GM23338 (cell line): Measurements from ENCODE around the gene FN1. TPM values are rescaled to one million over a fixed set of nuclear protein-coding genes. Genes with fewer than 3 reads are reported as not detected.

Source experiments
- ATAC-seq: fragments of 200-7000 bp; cut with Tn5 transposase; 3 replicates; pipeline ENCODE4 v1.9.1; 2020
- DNase-seq: peaks from one replicate; pipeline ENCODE4 v3.0.0-alpha.2; 2015; ENCODE audit warnings: low spot score
- H2AFZ ChIP-seq: fragments of 200-600 bp; sonication (generic); 2 replicates; pipeline ENCODE4 v1.8.0; 2016; ENCODE audit warnings: antibody characterized with exemption, mild to moderate bottlenecking, moderate library complexity
- H3F3A ChIP-seq: fragments of 200-600 bp; sonication (generic); replicated peaks from 2 replicates; pipeline ENCODE4 v1.8.0; 2017; ENCODE audit warnings: antibody characterized with exemption, mixed run types, low read depth
- H3K27ac ChIP-seq: fragments of 200-600 bp; sonication (generic); 2 replicates; pipeline ENCODE4 v1.6.1; 2016; ENCODE audit warnings: low read depth
- H3K27me3 ChIP-seq: fragments of 200-600 bp; sonication (generic); 2 replicates; pipeline ENCODE4 v1.8.0; 2016; ENCODE audit warnings: mild to moderate bottlenecking, mixed run types, moderate library complexity; ENCODE audit not compliant: insufficient read depth
- H3K36me3 ChIP-seq: fragments of 200-600 bp; sonication (generic); 2 replicates; pipeline ENCODE4 v1.8.0; 2016; ENCODE audit warnings: mild to moderate bottlenecking; ENCODE audit not compliant: insufficient read depth
- H3K4me1 ChIP-seq: fragments of 200-600 bp; sonication (generic); 2 replicates; pipeline ENCODE4 v1.8.0; 2016; ENCODE audit warnings: mild to moderate bottlenecking, moderate library complexity; ENCODE audit not compliant: insufficient read depth
- H3K4me2 ChIP-seq: fragments of 200-600 bp; sonication (generic); 2 replicates; pipeline ENCODE4 v1.7.1; 2017; ENCODE audit warnings: mixed run types
- H3K4me3 ChIP-seq: fragments of 200-600 bp; sonication (generic); 2 replicates; pipeline ENCODE4 v1.6.1; 2016; ENCODE audit warnings: mixed run types
- H3K79me2 ChIP-seq: fragments of 200-600 bp; sonication (generic); replicated peaks from 2 replicates; pipeline ENCODE4 v1.8.0; 2017; ENCODE audit warnings: mild to moderate bottlenecking; ENCODE audit not compliant: insufficient read depth
- H3K9me2 ChIP-seq: fragments of 200-600 bp; sonication (generic); 2 replicates; pipeline ENCODE4 v1.8.0; 2017; ENCODE audit not compliant: insufficient read depth
- H4K20me1 ChIP-seq: fragments of 200-600 bp; sonication (generic); replicated peaks from 2 replicates; pipeline ENCODE4 v1.8.0; 2017; ENCODE audit warnings: mild to moderate bottlenecking; ENCODE audit not compliant: insufficient read depth
- H3K27ac Mint-ChIP-seq: 2 replicates; pipeline ENCODE4 v1.8.0; 2020; ENCODE audit warnings: inconsistent platforms, mild to moderate bottlenecking, moderate library complexity, mixed read lengths
- H3K27me3 Mint-ChIP-seq: 3 replicates; pipeline ENCODE4 v1.8.0; 2022; ENCODE audit warnings: low read depth, mild to moderate bottlenecking, moderate library complexity, mixed read lengths, inconsistent platforms; ENCODE audit not compliant: insufficient read depth, poor library complexity
- H3K36me3 Mint-ChIP-seq: 3 replicates; pipeline ENCODE4 v1.8.0; 2021; ENCODE audit warnings: low read depth, mild to moderate bottlenecking, inconsistent platforms, moderate library complexity, mixed read lengths
- H3K4me1 Mint-ChIP-seq: 3 replicates; pipeline ENCODE4 v1.8.0; 2020; ENCODE audit warnings: mild to moderate bottlenecking, inconsistent platforms, mixed read lengths
- H3K4me3 Mint-ChIP-seq: 3 replicates; pipeline ENCODE4 v1.8.0; 2021; ENCODE audit warnings: moderate library complexity, mild to moderate bottlenecking, inconsistent platforms, mixed read lengths
- H3K9me3 Mint-ChIP-seq: 3 replicates; pipeline ENCODE4 v1.8.0; 2020; ENCODE audit warnings: moderate library complexity, mild to moderate bottlenecking, inconsistent platforms, mixed read lengths
- CREB1 ChIP-seq: fragments of 250-450 bp; sonication (Bioruptor Pico); IDR thresholded peaks from 2 replicates; pipeline ENCODE4 v1.5.0; 2020; ENCODE audit warnings: low read depth, mild to moderate bottlenecking, moderate library complexity
- CTCF ChIP-seq, 2 experiments: fragments of 200-600 bp in 1 of 2; sonication (generic) in 1 of 2; conservative IDR thresholded peaks; 2 replicates each; pipeline versions ENCODE4 v1.5.1 to v1.6.1; 2016 to 2017; ENCODE audit warnings: antibody characterized with exemption in 2 of 2, low read depth in 2 of 2, mild to moderate bottlenecking in 2 of 2, moderate library complexity in 1 of 2
- ETS1 ChIP-seq: IDR thresholded peaks from 2 replicates; pipeline ENCODE4 v1.6.1; 2016; ENCODE audit warnings: antibody characterized with exemption
- EZH2 ChIP-seq: fragments of 200-600 bp; sonication (generic); IDR thresholded peaks from one replicate; pipeline ENCODE4 v1.8.0; 2017; ENCODE audit warnings: antibody characterized with exemption, mild to moderate bottlenecking, low read depth; ENCODE audit not compliant: unreplicated experiment
- JUNB ChIP-seq: IDR thresholded peaks from one replicate; pipeline ENCODE4 v1.6.1; 2016; ENCODE audit warnings: antibody characterized with exemption; ENCODE audit not compliant: unreplicated experiment
- POLR2AphosphoS5 ChIP-seq: IDR thresholded peaks from 2 replicates; pipeline ENCODE4 v1.6.1; 2016; ENCODE audit warnings: antibody characterized with exemption, low read depth
- ZNF331 ChIP-seq: fragments of 250-450 bp; sonication (Bioruptor Pico); IDR thresholded peaks from 2 replicates; pipeline ENCODE4 v1.5.0; 2020; ENCODE audit warnings: low read depth, mild to moderate bottlenecking, moderate library complexity
- ZNF462 ChIP-seq: fragments of 250-450 bp; sonication (Bioruptor Pico); IDR thresholded peaks from 2 replicates; pipeline ENCODE4 v1.5.0; 2020; ENCODE audit warnings: mild to moderate bottlenecking, moderate library complexity
- polyA plus RNA-seq: library from polyadenylated mRNA; unstranded; fragments of >200 nt; fragmentation: Nextera tagmentation; extraction: Ambion mirVana; gene quantifications from 2 replicates; pipeline ENCODE4 v1.2.1, GENCODE V29; 2016
- total RNA-seq: library from RNA; depleted of rRNA; stranded (reverse); fragments of >200 nt; shearing (Covaris generic); gene quantifications from 2 replicates; pipeline ENCODE4 v1.2.3, GENCODE V29; 2014

Gene FN1
- total and polyA plus RNA-seq, 2 experiments from 2014 or later = 79.6 to 255 TPM

- Histone ChIP-seq H4K20me1 (no peaks in the 10 kb centered on the region; the same call in 1 of the 2 replicates), H3K4me3 (no peak overlapping the region), H3K27ac (no peak overlapping the region), H3K36me3 (peaks cover 48% of the 10 kb centered on the region; the same call in 1 of the 2 replicates), H3F3A (no peaks in the 10 kb centered on the region), H3K4me2 (no peak overlapping the region), H2AFZ (no peak overlapping the region), H3K27me3 (no peaks in the 10 kb centered on the region), H3K9me2 (no peaks in the 10 kb centered on the region; the same call in 1 of the 2 replicates), H3K79me2 (no peaks in the 10 kb centered on the region), H3K4me1 (no peaks in the 10 kb centered on the region)
- ATAC-seq = no peak
- Mint-ChIP-seq H3K4me3 (no peak overlapping the region), H3K4me1 (peaks cover 6% of the 10 kb centered on the region; the same call in 2 of the 3 replicates), H3K27me3 (no peaks in the 10 kb centered on the region), H3K36me3 (peaks cover 44% of the 10 kb centered on the region), H3K27ac (no peak overlapping the region), H3K9me3 (no peaks in the 10 kb centered on the region)
- DNase-seq = no peak
- no peak for TF ChIP-seq CREB1 (CRISPR knock-in tag)
- no peak for TF ChIP-seq ZNF331 (CRISPR knock-in tag)
- TF ChIP-seq ETS1 = no peak
- TF ChIP-seq POLR2AphosphoS5 = no peak
Observed at GRCh38 chr2:215370112-215370965, 65.5 kb downstream of the FN1 start.

- no peaks in the 10 kb centered on the region; the same call in 1 of the 2 replicates for H3K9me2 ChIP-seq
- no peaks in the 10 kb centered on the region; the same call in 1 of the 2 replicates for H4K20me1 ChIP-seq
- H3K79me2 ChIP-seq = no peaks in the 10 kb centered on the region
- no peaks in the 10 kb centered on the region for H3K27me3 Mint-ChIP-seq
- H2AFZ ChIP-seq = no peak overlapping the region
- ATAC-seq = no peak
- DNase-seq = no peak
- no peaks in the 10 kb centered on the region for H3F3A ChIP-seq
- peaks cover 51% of the 10 kb centered on the region; the same call in 1 of the 2 replicates for H3K36me3 ChIP-seq
- no peak overlapping the region for H3K4me2 ChIP-seq
- peaks cover 6% of the 10 kb centered on the region; the same call in 2 of the 3 replicates for H3K4me1 Mint-ChIP-seq
- H3K9me3 Mint-ChIP-seq = no peaks in the 10 kb centered on the region
- H3K27me3 ChIP-seq = no peaks in the 10 kb centered on the region
- no peak overlapping the region for H3K4me3 ChIP-seq
- no peak overlapping the region for H3K27ac ChIP-seq
- no peaks in the 10 kb centered on the region for H3K4me1 ChIP-seq
- no peak overlapping the region for H3K4me3 Mint-ChIP-seq
- peaks cover 40% of the 10 kb centered on the region for H3K36me3 Mint-ChIP-seq
- peak overlapping the region; percentile 39; the same call in 1 of the 2 replicates for H3K27ac Mint-ChIP-seq
- no peak for TF ChIP-seq CREB1 (CRISPR knock-in tag)
- no peak for TF ChIP-seq POLR2AphosphoS5
- no peak for TF ChIP-seq EZH2
- TF ChIP-seq CTCF (conservative IDR thresholded peaks at IDR 0.05; ENCODE audit: low read depth in 2 of 2) = no peak
- no peak for TF ChIP-seq JUNB
- no peak for TF ChIP-seq ZNF331 (CRISPR knock-in tag)
- no peak for TF ChIP-seq ETS1
- no peak for TF ChIP-seq ZNF462 (CRISPR knock-in tag)
Observed at GRCh38 chr2:215369181-215369760, 66.6 kb downstream of the FN1 start.
